ENCODE results near the gene TREM1.

TREM1 gene

DNA sequence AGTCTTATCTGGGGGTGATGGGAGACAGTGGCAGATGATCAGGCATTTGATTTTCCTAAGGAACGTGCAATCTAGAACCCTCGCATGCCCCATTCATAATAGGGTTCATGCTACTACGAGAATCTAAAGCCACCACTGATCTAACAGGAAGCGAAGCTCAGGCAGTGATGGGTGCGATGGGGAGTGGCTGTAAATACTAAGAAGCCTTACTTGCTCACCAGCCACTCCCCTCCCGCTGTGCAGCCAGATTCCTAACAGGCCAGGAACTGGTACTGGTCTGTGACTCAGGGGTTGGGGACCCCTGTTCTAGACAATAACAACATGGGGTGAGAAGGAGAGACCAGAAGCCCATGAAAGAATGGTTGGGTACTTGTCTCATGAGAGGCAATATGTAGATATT, 53.8 kb downstream of the TREM1 start:
- Histone ChIP-seq H3K4me1 (ENCODE audit: control insufficient read depth, insufficient read depth, low read length) (no peaks in the 10 kb centered on the region; the same call in 1 of the 2 replicates), H3K36me3 (ENCODE audit: control insufficient read depth, insufficient read depth, low read length) (no peaks in the 10 kb centered on the region), H3K9me3 (ENCODE audit: control insufficient read depth, insufficient read depth, low read length) (no peaks in the 10 kb centered on the region), H3K9ac (ENCODE audit: low read depth, low read length) (no peak overlapping the region), H3K27ac (ENCODE audit: low read depth, low read length) (no peak overlapping the region), H3K4me3 (ENCODE audit: low read depth, low read length) (no peak overlapping the region), H3K27me3 (ENCODE audit: control insufficient read depth, insufficient read depth, low read length) (no peaks in the 10 kb centered on the region)

DNA sequence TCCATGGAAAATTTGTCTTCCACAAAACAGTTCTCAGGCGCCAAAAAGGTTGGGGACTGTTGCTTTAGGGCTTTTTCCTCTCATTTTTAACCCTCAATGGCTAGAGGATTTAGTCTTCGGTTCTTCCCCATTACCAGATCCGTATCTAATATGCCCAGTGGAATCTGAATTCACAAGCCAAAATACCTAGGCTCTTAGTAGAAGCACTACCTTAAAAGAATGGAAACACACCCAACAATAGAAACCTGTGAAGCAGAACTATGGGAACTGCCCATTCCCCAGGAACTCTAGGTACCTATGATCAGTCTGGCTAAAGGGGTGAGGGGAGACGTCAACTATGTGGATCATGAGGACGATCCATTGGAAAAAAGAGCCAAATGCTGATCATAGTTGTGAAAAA, 55.2 kb downstream of the TREM1 start:
- no peaks in the 10 kb centered on the region for H3K4me1 ChIP-seq (ENCODE audit: control insufficient read depth, insufficient read depth, low read length)
- no peaks in the 10 kb centered on the region for H3K9me3 ChIP-seq (ENCODE audit: control insufficient read depth, insufficient read depth, low read length)
- H3K27me3 ChIP-seq (ENCODE audit: control insufficient read depth, insufficient read depth, low read length) = no peaks in the 10 kb centered on the region
- H3K9ac ChIP-seq (ENCODE audit: low read depth, low read length) = no peak overlapping the region
- no peak overlapping the region for H3K4me3 ChIP-seq (ENCODE audit: low read depth, low read length)
- H3K27ac ChIP-seq (ENCODE audit: low read depth, low read length) = no peak overlapping the region
- no peaks in the 10 kb centered on the region for H3K36me3 ChIP-seq (ENCODE audit: control insufficient read depth, insufficient read depth, low read length)

DNA sequence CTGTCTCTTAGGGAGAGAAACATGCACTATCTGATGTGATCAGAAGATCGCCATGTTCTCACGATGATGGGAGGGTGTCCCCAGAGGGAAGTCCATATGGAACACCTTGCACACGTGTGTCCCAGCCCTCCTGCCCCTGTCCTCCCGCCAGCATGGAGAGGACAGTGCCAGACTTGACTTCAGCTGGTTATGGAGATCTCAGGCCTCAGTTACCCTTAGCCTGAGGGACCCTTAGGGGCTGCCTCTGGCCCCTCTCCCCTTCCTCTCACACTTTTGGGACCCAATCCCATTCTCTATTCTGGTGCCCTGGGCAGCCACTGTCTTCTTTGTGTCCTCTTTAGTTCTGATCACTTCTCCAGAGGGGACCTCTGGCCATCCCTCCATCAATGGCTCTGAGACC, 56.8 kb downstream of the TREM1 start:
- Histone ChIP-seq H3K4me3 (ENCODE audit: low read depth, low read length) (no peak overlapping the region), H3K27ac (ENCODE audit: low read depth, low read length) (no peak overlapping the region), H3K9ac (ENCODE audit: low read depth, low read length) (no peak overlapping the region)

DNA sequence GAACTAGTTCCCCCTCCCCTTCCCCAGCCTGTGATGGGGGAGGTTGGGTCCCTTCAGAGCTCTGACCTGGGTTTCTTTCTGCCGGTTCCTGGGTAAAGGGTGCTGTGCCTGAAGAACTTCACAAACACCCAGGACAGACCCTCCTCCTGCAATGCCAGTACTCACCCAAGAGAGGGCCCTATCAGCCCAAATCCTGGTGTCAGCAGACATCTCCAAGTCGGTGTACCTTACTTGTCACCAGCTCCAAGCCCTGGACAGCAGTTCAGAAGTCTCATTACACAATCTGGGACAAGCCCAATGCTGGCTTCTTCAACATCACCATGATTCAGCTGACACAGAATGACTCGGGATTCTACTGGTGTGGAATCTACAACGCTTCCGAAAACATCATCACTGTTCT, 57.9 kb downstream of the TREM1 start:
- Histone ChIP-seq H3K4me3 (ENCODE audit: low read depth, low read length) (no peak overlapping the region), H3K27me3 (ENCODE audit: control insufficient read depth, insufficient read depth, low read length) (no peaks in the 10 kb centered on the region), H3K9ac (ENCODE audit: low read depth, low read length) (no peak overlapping the region), H3K27ac (ENCODE audit: low read depth, low read length) (no peak overlapping the region), H3K36me3 (ENCODE audit: control insufficient read depth, insufficient read depth, low read length) (no peaks in the 10 kb centered on the region), H3K4me1 (ENCODE audit: control insufficient read depth, insufficient read depth, low read length) (no peaks in the 10 kb centered on the region), H3K9me3 (ENCODE audit: control insufficient read depth, insufficient read depth, low read length) (no peaks in the 10 kb centered on the region)

More for the DNA sequence above, 56.8 kb downstream of the TREM1 start:
- Histone ChIP-seq H3K4me1 (ENCODE audit: control insufficient read depth, insufficient read depth, low read length) (no peaks in the 10 kb centered on the region), H3K9me3 (ENCODE audit: control insufficient read depth, insufficient read depth, low read length) (no peaks in the 10 kb centered on the region), H3K27me3 (ENCODE audit: control insufficient read depth, insufficient read depth, low read length) (no peaks in the 10 kb centered on the region), H3K36me3 (ENCODE audit: control insufficient read depth, insufficient read depth, low read length) (no peaks in the 10 kb centered on the region)

DNA sequence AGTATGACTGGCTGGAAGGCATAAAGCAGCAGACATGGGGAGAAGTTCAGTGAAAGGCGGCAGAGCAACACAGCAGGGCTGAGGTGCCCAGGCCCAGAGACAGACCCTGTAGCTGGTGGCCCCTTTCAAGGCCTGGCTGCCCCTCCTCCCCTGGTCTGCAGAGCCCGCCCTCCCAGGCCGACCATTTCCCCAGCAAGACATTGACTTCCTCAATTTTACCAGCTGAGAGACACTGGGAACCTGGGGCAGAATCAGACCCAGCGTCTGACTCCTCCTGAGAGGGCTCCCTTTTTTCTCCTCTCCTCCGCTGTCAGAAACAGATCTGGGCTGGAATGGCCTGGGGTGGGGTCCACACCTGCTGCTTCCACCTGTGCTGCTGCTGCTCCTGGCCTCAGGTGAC, 58.4 kb downstream of the TREM1 start, which contains the start of gene TREML4:
Gene TREML4 (plus strand): TSS at position 254 of the 400 bp plus-strand sequence. CDS start 79 bp downstream, at position 333.
- no peaks in the 10 kb centered on the region for H3K9me3 ChIP-seq (ENCODE audit: control insufficient read depth, insufficient read depth, low read length)
- no peaks in the 10 kb centered on the region for H3K4me1 ChIP-seq (ENCODE audit: control insufficient read depth, insufficient read depth, low read length)
- no peak within 1 kb of the TSS for H3K27ac ChIP-seq (ENCODE audit: low read depth, low read length)
- no peak within 1 kb of the TSS for H3K9ac ChIP-seq (ENCODE audit: low read depth, low read length)
- H3K4me3 ChIP-seq (ENCODE audit: low read depth, low read length) = no peak within 1 kb of the TSS
- no peaks in the 10 kb centered on the region for H3K27me3 ChIP-seq (ENCODE audit: control insufficient read depth, insufficient read depth, low read length)
- H3K36me3 ChIP-seq (ENCODE audit: control insufficient read depth, insufficient read depth, low read length) = no peaks in the 10 kb centered on the region

DNA sequence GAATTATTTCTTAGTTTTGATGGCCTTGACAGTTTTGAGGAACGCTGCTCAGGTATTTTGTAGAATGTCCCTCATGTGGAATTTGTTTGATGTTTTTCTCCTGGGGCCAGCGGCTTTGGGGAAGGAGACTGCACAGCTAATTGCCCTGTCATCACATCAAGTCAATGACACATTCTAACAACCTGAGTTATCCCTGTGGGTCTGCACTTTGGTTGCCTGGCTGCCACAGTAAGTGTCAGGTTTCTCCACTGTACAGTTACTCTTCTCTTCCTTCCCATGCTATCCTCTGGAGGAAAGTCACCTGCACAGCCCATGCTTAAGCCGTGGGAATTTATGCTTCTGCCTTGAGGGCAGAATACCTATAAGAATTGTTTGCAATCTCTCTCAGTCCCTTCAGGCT, 59.7 kb downstream of the TREM1 start:
- no peak overlapping the region for H3K27ac ChIP-seq (ENCODE audit: low read depth, low read length)
- no peaks in the 10 kb centered on the region for H3K9me3 ChIP-seq (ENCODE audit: control insufficient read depth, insufficient read depth, low read length)
- H3K36me3 ChIP-seq (ENCODE audit: control insufficient read depth, insufficient read depth, low read length) = no peaks in the 10 kb centered on the region
- H3K9ac ChIP-seq (ENCODE audit: low read depth, low read length) = no peak overlapping the region
- no peaks in the 10 kb centered on the region for H3K4me1 ChIP-seq (ENCODE audit: control insufficient read depth, insufficient read depth, low read length)
- no peaks in the 10 kb centered on the region for H3K27me3 ChIP-seq (ENCODE audit: control insufficient read depth, insufficient read depth, low read length)
- no peak overlapping the region for H3K4me3 ChIP-seq (ENCODE audit: low read depth, low read length)

DNA sequence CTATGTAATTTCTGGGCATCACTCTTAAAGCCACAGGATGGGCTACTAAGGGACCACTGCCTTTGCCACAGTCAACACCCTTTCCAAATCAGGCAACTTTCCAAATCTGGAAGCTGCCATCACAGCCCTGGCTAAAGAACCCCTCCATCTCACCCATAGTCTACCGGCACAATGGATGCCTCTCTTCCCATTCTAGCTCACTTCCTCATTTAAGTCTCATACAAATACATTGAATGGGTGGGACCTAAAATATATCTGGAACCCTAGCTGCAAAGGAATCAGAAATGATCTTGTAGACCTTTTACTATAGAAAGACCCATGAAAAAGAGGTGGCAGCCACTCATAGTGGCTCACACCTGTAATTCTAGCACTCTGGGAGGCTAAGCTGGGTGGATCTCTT, 61.7 kb downstream of the TREM1 start:
- Histone ChIP-seq H3K36me3 (ENCODE audit: control insufficient read depth, insufficient read depth, low read length) (no peaks in the 10 kb centered on the region), H3K27ac (ENCODE audit: low read depth, low read length) (no peak overlapping the region), H3K9ac (ENCODE audit: low read depth, low read length) (no peak overlapping the region), H3K4me3 (ENCODE audit: low read depth, low read length) (no peak overlapping the region), H3K27me3 (ENCODE audit: control insufficient read depth, insufficient read depth, low read length) (no peaks in the 10 kb centered on the region), H3K4me1 (ENCODE audit: control insufficient read depth, insufficient read depth, low read length) (no peaks in the 10 kb centered on the region), H3K9me3 (ENCODE audit: control insufficient read depth, insufficient read depth, low read length) (no peaks in the 10 kb centered on the region)
